HepG2 (cell line): Measurements from ENCODE around the gene KCTD13. TPM values are rescaled to one million over a fixed set of nuclear protein-coding genes. Genes with fewer than 3 reads are reported as not detected.

Experiments
- AGO2 ChIP-seq: fragments of 200-400 bp; formaldehyde crosslinking; optimal IDR thresholded peaks from 2 replicates; pipeline ENCODE3; 2017; ENCODE audit warnings: mild to moderate bottlenecking, low read depth, low read length, moderate library complexity
- ATF4 ChIP-seq, 2 experiments: fragments of 450-650 bp in 1 of 2; sonication (generic) in 1 of 2; formaldehyde crosslinking; IDR thresholded peaks; 2 replicates each; pipeline versions ENCODE4 v1.5.0 to v1.8.0; 2020 to 2022; ENCODE audit warnings: mild to moderate bottlenecking in 1 of 2, missing genetic modification reagents in 1 of 2
- ATF5 ChIP-seq: sonication (generic); formaldehyde crosslinking; IDR thresholded peaks from 2 replicates; pipeline ENCODE4 v1.4.0; 2020; ENCODE audit warnings: mild to moderate bottlenecking, low read depth, missing genetic modification reagents
- CEBPG ChIP-seq: IDR thresholded peaks from 2 replicates; pipeline ENCODE4 v1.6.1; 2016
- CHD4 ChIP-seq: fragments of 200-600 bp; sonication (generic); IDR thresholded peaks from 2 replicates; pipeline ENCODE4 v1.7.0; 2017; ENCODE audit warnings: mild to moderate bottlenecking, low read length, borderline replicate concordance
- DBP ChIP-seq: sonication (generic); formaldehyde crosslinking; IDR thresholded peaks from 2 replicates; pipeline ENCODE4 v1.4.0; 2020; ENCODE audit warnings: missing genetic modification reagents; ENCODE audit errors: not compliant biosample characterization
- ELF4 ChIP-seq: sonication (generic); formaldehyde crosslinking; IDR thresholded peaks from 2 replicates; pipeline ENCODE4 v1.5.0; 2020; ENCODE audit warnings: missing genetic modification reagents, mild to moderate bottlenecking, moderate library complexity, borderline replicate concordance
- ESRRA ChIP-seq: sonication (generic); formaldehyde crosslinking; IDR thresholded peaks from 2 replicates; pipeline ENCODE4 v1.5.1; 2020; ENCODE audit warnings: mild to moderate bottlenecking, low read depth, missing genetic modification reagents
- HIVEP1 ChIP-seq: sonication (generic); formaldehyde crosslinking; IDR thresholded peaks from 2 replicates; pipeline ENCODE4 v1.4.0; 2020; ENCODE audit warnings: mild to moderate bottlenecking, missing genetic modification reagents
- HOXD1 ChIP-seq: sonication (generic); formaldehyde crosslinking; IDR thresholded peaks from 2 replicates; pipeline ENCODE4 v1.5.0; 2020; ENCODE audit warnings: missing genetic modification reagents
- KDM1A ChIP-seq: IDR thresholded peaks from 2 replicates; pipeline ENCODE4 v1.6.1; 2016; ENCODE audit warnings: missing compliant biosample characterization
- MED1 ChIP-seq: sonication (generic); formaldehyde crosslinking; IDR thresholded peaks from 2 replicates; pipeline ENCODE4 v1.4.0; 2020; ENCODE audit warnings: missing genetic modification reagents
- MTF2 ChIP-seq: sonication (generic); formaldehyde crosslinking; IDR thresholded peaks from 2 replicates; pipeline ENCODE4 v1.5.0; 2020; ENCODE audit warnings: missing genetic modification reagents, borderline replicate concordance
- NRL ChIP-seq: sonication (generic); formaldehyde crosslinking; IDR thresholded peaks from 2 replicates; pipeline ENCODE4 v1.5.0; 2020; ENCODE audit warnings: missing genetic modification reagents, mild to moderate bottlenecking, moderate library complexity, borderline replicate concordance
- PBX2 ChIP-seq: IDR thresholded peaks from 2 replicates; pipeline ENCODE4 v1.6.1; 2016; ENCODE audit warnings: control low read depth
- PHB2 ChIP-seq: fragments of 450-650 bp; IDR thresholded peaks from 2 replicates; pipeline ENCODE4 v1.6.1; 2018; ENCODE audit not compliant: partially characterized antibody
- SCMH1 ChIP-seq: sonication (generic); formaldehyde crosslinking; IDR thresholded peaks from 2 replicates; pipeline ENCODE4 v1.9.0; 2021; ENCODE audit warnings: missing genetic modification reagents, mild to moderate bottlenecking, borderline replicate concordance
- SNRNP70 ChIP-seq: fragments of 200-400 bp; formaldehyde crosslinking; IDR thresholded peaks from 2 replicates; pipeline ENCODE4 v1.6.1; 2017; ENCODE audit warnings: mild to moderate bottlenecking, low read depth, low read length, moderate library complexity
- TRAFD1 ChIP-seq: sonication (generic); formaldehyde crosslinking; IDR thresholded peaks from 2 replicates; pipeline ENCODE4 v1.5.1; 2020; ENCODE audit warnings: missing genetic modification reagents, mild to moderate bottlenecking, borderline replicate concordance
- ZBTB3 ChIP-seq: sonication (generic); formaldehyde crosslinking; IDR thresholded peaks from 2 replicates; pipeline ENCODE4 v1.4.0; 2020; ENCODE audit warnings: low read depth, mild to moderate bottlenecking, moderate library complexity, missing genetic modification reagents, borderline replicate concordance
- ZFP1 ChIP-seq: IDR thresholded peaks from 2 replicates; pipeline ENCODE4 v1.6.1; 2016
- ZMYM2 ChIP-seq: sonication (generic); formaldehyde crosslinking; IDR thresholded peaks from 2 replicates; pipeline ENCODE4 v1.8.0; 2022; ENCODE audit warnings: mild to moderate bottlenecking, missing genetic modification reagents
- ZNF20 ChIP-seq: sonication (generic); formaldehyde crosslinking; IDR thresholded peaks from 2 replicates; pipeline ENCODE4 v1.4.0; 2020; ENCODE audit warnings: mild to moderate bottlenecking, moderate library complexity, missing genetic modification reagents
- ZNF326 ChIP-seq: sonication (generic); formaldehyde crosslinking; IDR thresholded peaks from 2 replicates; pipeline ENCODE4 v1.4.0; 2020; ENCODE audit warnings: missing genetic modification reagents, borderline replicate concordance
- ZNF367 ChIP-seq: sonication (generic); formaldehyde crosslinking; IDR thresholded peaks from 2 replicates; pipeline ENCODE4 v1.4.0; 2020; ENCODE audit warnings: missing genetic modification reagents, borderline replicate concordance
- ZNF451 ChIP-seq: sonication (generic); formaldehyde crosslinking; IDR thresholded peaks from 2 replicates; pipeline ENCODE4 v1.5.0; 2020; ENCODE audit warnings: mild to moderate bottlenecking, missing genetic modification reagents
- ZNF501 ChIP-seq: sonication (generic); formaldehyde crosslinking; IDR thresholded peaks from 2 replicates; pipeline ENCODE4 v1.5.1; 2020; ENCODE audit warnings: mild to moderate bottlenecking, moderate library complexity, missing genetic modification reagents
- ZNF576 ChIP-seq: sonication (generic); formaldehyde crosslinking; IDR thresholded peaks from 2 replicates; pipeline ENCODE4 v1.4.0; 2020; ENCODE audit warnings: mild to moderate bottlenecking, missing genetic modification reagents
- polyA plus RNA-seq, 8 experiments: library from polyadenylated mRNA; depleted of rRNA in 3 of 8; stranded (reverse) in 7 of 8; unstranded in 1 of 8; fragments of >200 nt; fragmentation: Illumina TruSeq in 4 of 8; extraction: Trizol in 4 of 8; gene quantifications; 2 replicates each; pipeline versions ENCODE4 v1.2.1 to v1.2.3, GENCODE V29; 2011 to 2016; ENCODE audit warnings: low read depth in 4 of 8, missing spikeins in 1 of 8, mixed read lengths in 1 of 8; ENCODE audit not compliant: insufficient read depth in 1 of 8
- total RNA-seq, 5 experiments: library from RNA; depleted of rRNA; stranded (reverse); fragments of >200 nt; fragmentation: Illumina TruSeq; extraction: Trizol; gene quantifications; 2 replicates each; pipeline ENCODE4 v1.2.3, GENCODE V29; 2016; ENCODE audit warnings: low read depth in 1 of 5

Gene KCTD13
- total and polyA plus RNA-seq, 2 of the 13 experiments (the other 11 are each of a cell fraction or from before 2014, with no cell fraction given), result 6.3 to 14.7 TPM

- TF ChIP-seq ZNF576 (no peak), ATF4 (CRISPR knock-in tag; IDR thresholded peaks at IDR 0.05) (no peak), ESRRA (CRISPR knock-in tag) (peak; percentile 99), ZNF326 (no peak), ZNF451 (no peak), TRAFD1 (CRISPR knock-in tag) (no peak), ZMYM2 (CRISPR knock-in tag) (no peak), ZNF20 (no peak), KDM1A (CRISPR knock-in tag) (peak; percentile 70), NRL (CRISPR knock-in tag) (no peak), HOXD1 (CRISPR knock-in tag) (no peak), MTF2 (CRISPR knock-in tag) (no peak), SCMH1 (CRISPR knock-in tag) (no peak), AGO2 (no peak), ELF4 (CRISPR knock-in tag) (no peak), ZBTB3 (CRISPR knock-in tag) (no peak), ZNF501 (CRISPR knock-in tag) (0 out of 2 replicates have a peak, but pooled peaks have one; percentile 34), DBP (no peak), CHD4 (peak; percentile 97), ZFP1 (CRISPR knock-in tag) (no peak), HIVEP1 (CRISPR knock-in tag) (no peak), PBX2 (CRISPR knock-in tag) (no peak), MED1 (CRISPR knock-in tag) (no peak), SNRNP70 (no peak), CEBPG (CRISPR knock-in tag) (no peak), PHB2 (no peak), ZNF367 (CRISPR knock-in tag) (no peak), ATF5 (no peak)
Observed at GRCh38 chr16:29975134-29975538, 49.1 kb upstream of the KCTD13 start (continued).
